GM18861 (cell line): ENCODE data around the gene PRDM12.

Experiments
- ATAC-seq: cut with Tn5 transposase; IDR thresholded peaks from one replicate; pipeline ENCODE4 v1.9.1; 2021; ENCODE audit not compliant: unreplicated experiment

PRDM12 gene

GRCh38 chr9:130714586-130715110 is 50.3 kb downstream of the PRDM12 start:
- no peak for ATAC-seq

GRCh38 chr9:130715270-130715669 is 50.9 kb downstream of the PRDM12 start:
- ATAC-seq, result no peak

- ATAC-seq, result no peak
Observed at GRCh38 chr9:130718562-130718961, 54.2 kb downstream of the PRDM12 start.

- ATAC-seq, result no peak
Observed at GRCh38 chr9:130720762-130721161, 56.4 kb downstream of the PRDM12 start.

- ATAC-seq, result no peak
Observed at GRCh38 chr9:130728721-130729120, 64.3 kb downstream of the PRDM12 start.

GRCh38 chr9:130729145-130729544 is 64.8 kb downstream of the PRDM12 start:
- ATAC-seq, result no peak

- ATAC-seq, result no peak
Observed at GRCh38 chr9:130731355-130731754, 67.0 kb downstream of the PRDM12 start.

- no peak for ATAC-seq
Observed at GRCh38 chr9:130732136-130732535, 67.7 kb downstream of the PRDM12 start.
